ENCODE measurements around the gene RBL1.
"Not testable (repeated sequence)": the region's sequence is repeated elsewhere in the genome, so short reads cannot be mapped to it uniquely, and the experiment has no call there.

The RBL1 gene

GRCh38 chr20:37075932-37076685 is 19.7 kb downstream of the RBL1 start:
- H3K36me3 ChIP-seq (ENCODE audit: control insufficient read depth, insufficient read depth, low read length): peaks cover 26% of the 10 kb centered on the region
- H3K9ac ChIP-seq (ENCODE audit: low read length): no peak overlapping the region

GRCh38 chr20:37072293-37073196 is 23.3 kb downstream of the RBL1 start:
- Histone ChIP-seq H3K27me3 (ENCODE audit: control insufficient read depth, insufficient read depth, low read length) (no peaks in the 10 kb centered on the region), H3K4me3 (ENCODE audit: low read depth, low read length) (no peak overlapping the region), H3K27ac (ENCODE audit: low read depth, low read length) (no peak overlapping the region), H3K9me3 (ENCODE audit: control insufficient read depth, insufficient read depth, low read depth, low read length) (peaks cover 6% of the 10 kb centered on the region; the same call in 1 of the 2 replicates), H3K4me1 (ENCODE audit: control insufficient read depth, insufficient read depth, low read length) (no peaks in the 10 kb centered on the region), H3K9ac (ENCODE audit: low read length) (no peak overlapping the region), H3K36me3 (ENCODE audit: control insufficient read depth, insufficient read depth, low read length) (peaks cover 19% of the 10 kb centered on the region)

More at GRCh38 chr20:37075932-37076685, 19.7 kb downstream of the RBL1 start:
- H3K9me3 ChIP-seq (ENCODE audit: control insufficient read depth, insufficient read depth, low read depth, low read length): peaks cover 6% of the 10 kb centered on the region; the same call in 1 of the 2 replicates
- no peaks in the 10 kb centered on the region for H3K27me3 ChIP-seq (ENCODE audit: control insufficient read depth, insufficient read depth, low read length)
- H3K27ac ChIP-seq (ENCODE audit: low read depth, low read length): no peak overlapping the region
- H3K4me1 ChIP-seq (ENCODE audit: control insufficient read depth, insufficient read depth, low read length): no peaks in the 10 kb centered on the region
- no peak overlapping the region for H3K4me3 ChIP-seq (ENCODE audit: low read depth, low read length)

GRCh38 chr20:37071481-37071911 is 24.3 kb downstream of the RBL1 start:
- H3K4me1 ChIP-seq (ENCODE audit: control insufficient read depth, insufficient read depth, low read length): no peaks in the 10 kb centered on the region

GRCh38 chr20:37069563-37069962 is 26.2 kb downstream of the RBL1 start:
- not testable (repeated sequence) for H3K9me3 ChIP-seq (ENCODE audit: control insufficient read depth, insufficient read depth, low read depth, low read length); H3K4me1 ChIP-seq (ENCODE audit: control insufficient read depth, insufficient read depth, low read length); H3K9ac ChIP-seq (ENCODE audit: low read length); H3K4me3 ChIP-seq (ENCODE audit: low read depth, low read length); H3K27me3 ChIP-seq (ENCODE audit: control insufficient read depth, insufficient read depth, low read length); H3K27ac ChIP-seq (ENCODE audit: low read depth, low read length)
- H3K36me3 ChIP-seq (ENCODE audit: control insufficient read depth, insufficient read depth, low read length): peaks cover 25% of the 10 kb centered on the region

More at GRCh38 chr20:37071481-37071911, 24.3 kb downstream of the RBL1 start:
- peaks cover 6% of the 10 kb centered on the region; the same call in 1 of the 2 replicates for H3K9me3 ChIP-seq (ENCODE audit: control insufficient read depth, insufficient read depth, low read depth, low read length)
- H3K4me3 ChIP-seq (ENCODE audit: low read depth, low read length): no peak overlapping the region
- no peak overlapping the region for H3K9ac ChIP-seq (ENCODE audit: low read length)
- H3K27me3 ChIP-seq (ENCODE audit: control insufficient read depth, insufficient read depth, low read length): no peaks in the 10 kb centered on the region
- H3K27ac ChIP-seq (ENCODE audit: low read depth, low read length): no peak overlapping the region
- H3K36me3 ChIP-seq (ENCODE audit: control insufficient read depth, insufficient read depth, low read length): peaks cover 15% of the 10 kb centered on the region

- Histone ChIP-seq H3K27me3 (ENCODE audit: control insufficient read depth, insufficient read depth, low read length) (no peaks in the 10 kb centered on the region), H3K36me3 (ENCODE audit: control insufficient read depth, insufficient read depth, low read length) (peaks cover 36% of the 10 kb centered on the region), H3K9ac (ENCODE audit: low read length) (no peak overlapping the region), H3K9me3 (ENCODE audit: control insufficient read depth, insufficient read depth, low read depth, low read length) (no peaks in the 10 kb centered on the region), H3K27ac (ENCODE audit: low read depth, low read length) (no peak overlapping the region), H3K4me3 (ENCODE audit: low read depth, low read length) (no peak overlapping the region), H3K4me1 (ENCODE audit: control insufficient read depth, insufficient read depth, low read length) (no peaks in the 10 kb centered on the region)
Measured at GRCh38 chr20:37066168-37066567, 29.6 kb downstream of the RBL1 start.

GRCh38 chr20:37055276-37055675 is 40.5 kb downstream of the RBL1 start:
- Histone ChIP-seq H3K4me1 (ENCODE audit: control insufficient read depth, insufficient read depth, low read length) (no peaks in the 10 kb centered on the region), H3K9ac (ENCODE audit: low read length) (no peak overlapping the region), H3K36me3 (ENCODE audit: control insufficient read depth, insufficient read depth, low read length) (peaks cover 64% of the 10 kb centered on the region), H3K27ac (ENCODE audit: low read depth, low read length) (no peak overlapping the region), H3K27me3 (ENCODE audit: control insufficient read depth, insufficient read depth, low read length) (no peaks in the 10 kb centered on the region), H3K9me3 (ENCODE audit: control insufficient read depth, insufficient read depth, low read depth, low read length) (no peaks in the 10 kb centered on the region), H3K4me3 (ENCODE audit: low read depth, low read length) (no peak overlapping the region)

GRCh38 chr20:37053230-37053950 is 42.4 kb downstream of the RBL1 start:
- no peak overlapping the region for H3K27ac ChIP-seq (ENCODE audit: low read depth, low read length)
- peaks cover 48% of the 10 kb centered on the region for H3K36me3 ChIP-seq (ENCODE audit: control insufficient read depth, insufficient read depth, low read length)
- H3K4me1 ChIP-seq (ENCODE audit: control insufficient read depth, insufficient read depth, low read length): no peaks in the 10 kb centered on the region
- H3K9ac ChIP-seq (ENCODE audit: low read length): no peak overlapping the region
- H3K4me3 ChIP-seq (ENCODE audit: low read depth, low read length): no peak overlapping the region
- no peaks in the 10 kb centered on the region for H3K27me3 ChIP-seq (ENCODE audit: control insufficient read depth, insufficient read depth, low read length)
- H3K9me3 ChIP-seq (ENCODE audit: control insufficient read depth, insufficient read depth, low read depth, low read length): no peaks in the 10 kb centered on the region

- no peaks in the 10 kb centered on the region for H3K4me1 ChIP-seq (ENCODE audit: control insufficient read depth, insufficient read depth, low read length)
- no peak overlapping the region for H3K27ac ChIP-seq (ENCODE audit: low read depth, low read length)
- H3K36me3 ChIP-seq (ENCODE audit: control insufficient read depth, insufficient read depth, low read length): peaks cover 81% of the 10 kb centered on the region
- no peaks in the 10 kb centered on the region for H3K9me3 ChIP-seq (ENCODE audit: control insufficient read depth, insufficient read depth, low read depth, low read length)
- H3K9ac ChIP-seq (ENCODE audit: low read length): no peak overlapping the region
- no peaks in the 10 kb centered on the region for H3K27me3 ChIP-seq (ENCODE audit: control insufficient read depth, insufficient read depth, low read length)
- H3K4me3 ChIP-seq (ENCODE audit: low read depth, low read length): no peak overlapping the region
Measured at GRCh38 chr20:37042986-37043972, 52.5 kb downstream of the RBL1 start.

GRCh38 chr20:37039366-37039765 is 56.4 kb downstream of the RBL1 start:
- H3K27ac ChIP-seq (ENCODE audit: low read depth, low read length); H3K9ac ChIP-seq (ENCODE audit: low read length): not testable (repeated sequence)
- H3K36me3 ChIP-seq (ENCODE audit: control insufficient read depth, insufficient read depth, low read length): peaks cover 70% of the 10 kb centered on the region

GRCh38 chr20:37032077-37032476 is 63.7 kb downstream of the RBL1 start:
- no peaks in the 10 kb centered on the region for H3K4me1 ChIP-seq (ENCODE audit: control insufficient read depth, insufficient read depth, low read length)

More at GRCh38 chr20:37039366-37039765, 56.4 kb downstream of the RBL1 start:
- H3K9me3 ChIP-seq (ENCODE audit: control insufficient read depth, insufficient read depth, low read depth, low read length); H3K4me3 ChIP-seq (ENCODE audit: low read depth, low read length); H3K27me3 ChIP-seq (ENCODE audit: control insufficient read depth, insufficient read depth, low read length); H3K4me1 ChIP-seq (ENCODE audit: control insufficient read depth, insufficient read depth, low read length): not testable (repeated sequence)

More at GRCh38 chr20:37032077-37032476, 63.7 kb downstream of the RBL1 start:
- H3K27me3 ChIP-seq (ENCODE audit: control insufficient read depth, insufficient read depth, low read length): no peaks in the 10 kb centered on the region
- no peak overlapping the region for H3K9ac ChIP-seq (ENCODE audit: low read length)
- no peak overlapping the region for H3K27ac ChIP-seq (ENCODE audit: low read depth, low read length)
- H3K4me3 ChIP-seq (ENCODE audit: low read depth, low read length): no peak overlapping the region
- peaks cover 64% of the 10 kb centered on the region for H3K36me3 ChIP-seq (ENCODE audit: control insufficient read depth, insufficient read depth, low read length)
- 0 out of 2 replicates have a peak, but pooled peaks cover 4% of the 10 kb centered on the region for H3K9me3 ChIP-seq (ENCODE audit: control insufficient read depth, insufficient read depth, low read depth, low read length)
